ENCODE data around the gene HCCS. TPM values are rescaled to one million over a fixed set of nuclear protein-coding genes. Genes with fewer than 3 reads are reported as not detected.
"Not testable (repeated sequence)": the region's sequence is repeated elsewhere in the genome, so short reads cannot be mapped to it uniquely, and the experiment has no call there.

HCCS gene
- total RNA-seq, 2 experiments from 2014 or later = 21.9 to 22.3 TPM

GRCh38 chrX:11103006-11103405 lies 8.1 kb upstream of the HCCS start:
- DNase-seq (no peak), ATAC-seq (no peak)
- Mint-ChIP-seq H3K27me3 (ENCODE audit: low read depth) (no peaks in the 10 kb centered on the region), H3K9me3 (ENCODE audit: insufficient read depth) (no peaks in the 10 kb centered on the region), H3K4me3 (no peak overlapping the region), H3K4me1 (ENCODE audit: low read depth) (no peaks in the 10 kb centered on the region), H3K27ac (no peak overlapping the region), H3K36me3 (ENCODE audit: low read depth) (peaks cover 5% of the 10 kb centered on the region)
- POLR2A ChIA-PET = no interaction called here
- CTCF ChIA-PET = no interaction called here

GRCh38 chrX:11103751-11104150 lies 7.4 kb upstream of the HCCS start:
- peaks cover 5% of the 10 kb centered on the region for H3K36me3 Mint-ChIP-seq (ENCODE audit: low read depth)
- no peak for DNase-seq
- no peaks in the 10 kb centered on the region for H3K27me3 Mint-ChIP-seq (ENCODE audit: low read depth)
- CTCF ChIA-PET = no interaction called here
- H3K4me1 Mint-ChIP-seq (ENCODE audit: low read depth) = no peaks in the 10 kb centered on the region
- POLR2A ChIA-PET = no interaction called here
- H3K4me3 Mint-ChIP-seq = no peak overlapping the region
- no peak overlapping the region for H3K27ac Mint-ChIP-seq
- H3K9me3 Mint-ChIP-seq (ENCODE audit: insufficient read depth) = no peaks in the 10 kb centered on the region
- ATAC-seq = no peak

DNA sequence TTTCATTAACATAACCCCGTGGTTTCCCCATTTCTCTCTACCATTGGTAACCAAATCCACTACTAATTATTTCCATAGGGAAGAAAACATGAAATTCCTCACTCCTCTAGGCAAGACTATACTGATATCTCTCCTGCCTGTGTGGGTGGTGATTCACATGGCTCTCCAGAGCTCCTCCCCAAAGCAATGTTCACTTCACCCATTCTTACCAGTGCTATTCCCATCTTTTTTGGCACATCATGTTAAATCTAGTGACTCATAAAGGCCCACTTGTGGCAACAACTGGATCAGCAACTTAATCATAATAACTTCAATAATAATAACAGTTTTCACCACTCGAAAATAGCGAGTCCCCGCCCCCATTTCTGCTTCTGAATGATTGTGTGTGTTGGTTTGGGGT lies 6.1 kb upstream of the HCCS start:
- no peak for DNase-seq
- H3K4me3 Mint-ChIP-seq = no peak overlapping the region
- peaks cover 5% of the 10 kb centered on the region for H3K36me3 Mint-ChIP-seq (ENCODE audit: low read depth)
- no peak overlapping the region for H3K27ac Mint-ChIP-seq
- POLR2A ChIA-PET = no interaction called here
- H3K9me3 Mint-ChIP-seq (ENCODE audit: insufficient read depth) = no peaks in the 10 kb centered on the region
- H3K4me1 Mint-ChIP-seq (ENCODE audit: low read depth) = no peaks in the 10 kb centered on the region
- CTCF ChIA-PET = no interaction called here
- ATAC-seq = no peak
- H3K27me3 Mint-ChIP-seq (ENCODE audit: low read depth) = no peaks in the 10 kb centered on the region

DNA sequence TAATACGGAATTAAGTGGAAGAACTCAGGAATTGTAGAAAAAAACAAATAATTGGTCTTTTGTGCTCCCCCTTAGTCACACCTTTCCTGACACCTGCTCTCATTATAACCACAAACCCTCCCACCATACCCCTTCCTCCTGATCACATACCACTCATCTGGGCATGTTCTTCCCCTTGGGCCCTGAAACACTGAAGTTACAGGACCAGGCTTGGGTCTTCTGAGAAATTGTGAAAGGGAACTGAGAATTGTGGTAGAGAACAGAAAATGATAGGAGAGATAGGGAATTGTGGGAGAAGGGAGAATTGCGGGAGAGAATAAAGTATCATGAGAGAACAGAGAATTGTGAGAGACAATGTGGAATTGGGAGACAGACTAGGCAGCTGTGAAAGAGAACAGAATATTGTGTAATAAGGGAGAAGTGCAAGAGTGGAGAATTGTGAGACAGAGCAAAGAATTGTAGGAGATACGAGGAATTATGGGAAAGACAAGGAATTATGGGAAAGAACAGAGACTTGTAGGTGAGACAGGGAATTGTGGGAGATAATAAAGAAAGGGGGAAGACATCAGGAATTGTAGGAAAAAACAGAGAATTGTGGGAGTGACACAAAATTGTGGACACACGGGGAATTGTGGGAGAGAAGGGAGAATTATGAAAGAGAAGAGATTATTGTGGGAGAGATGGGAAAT lies 2.7 kb upstream of the HCCS start:
- CTCF ChIA-PET = no interaction called here
- Mint-ChIP-seq H3K36me3 (ENCODE audit: low read depth) (peaks cover 10% of the 10 kb centered on the region), H3K4me1 (ENCODE audit: low read depth) (peaks cover 13% of the 10 kb centered on the region), H3K9me3 (ENCODE audit: insufficient read depth) (no peaks in the 10 kb centered on the region), H3K27ac (no peak overlapping the region), H3K27me3 (ENCODE audit: low read depth) (no peaks in the 10 kb centered on the region), H3K4me3 (no peak overlapping the region)
- ATAC-seq = no peak
- no peak for DNase-seq
- POLR2A ChIA-PET = no interaction called here

DNA sequence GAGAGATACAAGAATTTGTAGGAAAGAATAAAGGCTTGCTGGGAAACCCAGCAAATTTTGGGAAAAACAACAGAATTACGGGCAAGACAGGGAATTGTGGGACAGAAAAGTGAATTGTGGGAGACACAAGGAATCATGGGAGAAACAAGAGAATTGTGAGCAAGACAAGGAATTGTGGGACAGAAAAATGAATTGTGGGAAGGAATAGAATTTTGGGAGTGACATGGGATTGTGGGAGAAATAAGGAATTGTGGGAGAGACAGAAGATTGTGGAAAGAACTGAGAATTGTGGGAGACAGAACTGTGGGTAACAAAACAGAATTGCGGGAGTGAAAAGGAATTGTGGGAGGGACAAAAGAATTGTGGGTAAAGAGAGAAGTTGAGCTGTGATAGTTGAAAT lies 1.2 kb upstream of the HCCS start:
- Mint-ChIP-seq H3K4me1 (ENCODE audit: low read depth) (peaks cover 24% of the 10 kb centered on the region), H3K9me3 (ENCODE audit: insufficient read depth) (no peaks in the 10 kb centered on the region), H3K27me3 (ENCODE audit: low read depth) (no peaks in the 10 kb centered on the region), H3K4me3 (no peak overlapping the region), H3K36me3 (ENCODE audit: low read depth) (peaks cover 19% of the 10 kb centered on the region), H3K27ac (no peak overlapping the region)
- DNase-seq (no peak), ATAC-seq (no peak)
- ChIA-PET CTCF (no interaction called here), POLR2A (no interaction called here)

DNA sequence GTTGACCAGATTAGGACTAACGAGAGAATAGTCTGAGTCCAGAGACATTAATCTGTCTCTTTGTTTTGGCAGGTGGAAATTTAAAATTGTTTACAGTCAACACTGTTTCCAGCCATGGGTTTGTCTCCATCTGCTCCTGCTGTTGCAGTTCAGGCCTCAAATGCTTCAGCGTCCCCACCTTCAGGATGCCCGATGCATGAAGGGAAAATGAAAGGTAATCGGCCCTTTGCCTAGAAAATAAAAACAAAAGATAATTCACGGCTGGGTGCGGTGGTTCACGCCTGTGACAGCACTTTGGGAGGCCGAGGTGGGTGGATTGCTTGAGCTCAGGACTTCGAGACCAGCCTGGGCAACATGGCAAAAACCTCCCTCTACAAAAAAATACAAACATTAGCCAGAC lies 815 bp downstream of the HCCS start:
- peaks cover 24% of the 10 kb centered on the region for H3K4me1 Mint-ChIP-seq (ENCODE audit: low read depth)
- H3K4me3 Mint-ChIP-seq = no peak overlapping the region
- peak overlapping the region; percentile 98 for H3K27ac Mint-ChIP-seq
- no peaks in the 10 kb centered on the region for H3K27me3 Mint-ChIP-seq (ENCODE audit: low read depth)
- ChIA-PET POLR2A (no interaction called here), CTCF (interaction anchor here (1.7 kb wide), 1 partner anchor 420 kb away, joined by 3 read pairs; no protein-coding TSS in a partner anchor)
- DNase-seq (no peak), ATAC-seq (no peak)
- no peaks in the 10 kb centered on the region for H3K9me3 Mint-ChIP-seq (ENCODE audit: insufficient read depth)
- H3K36me3 Mint-ChIP-seq (ENCODE audit: low read depth) = peaks cover 32% of the 10 kb centered on the region

GRCh38 chrX:11113731-11114130 lies 2.6 kb downstream of the HCCS start:
- DNase-seq = no peak
- peaks cover 24% of the 10 kb centered on the region for H3K4me1 Mint-ChIP-seq (ENCODE audit: low read depth)
- H3K4me3 Mint-ChIP-seq = peak overlapping the region; percentile 26
- ATAC-seq = no peak
- no peaks in the 10 kb centered on the region for H3K27me3 Mint-ChIP-seq (ENCODE audit: low read depth)
- peak overlapping the region; percentile 86 for H3K27ac Mint-ChIP-seq
- H3K36me3 Mint-ChIP-seq (ENCODE audit: low read depth) = peaks cover 38% of the 10 kb centered on the region
- ChIA-PET POLR2A (no interaction called here), CTCF (interaction anchor here (0.9 to 1.4 kb wide), 3 partner anchors 17 to 923 kb away, joined by 3 to 4 read pairs (median 4); no protein-coding TSS in a partner anchor)
- H3K9me3 Mint-ChIP-seq (ENCODE audit: insufficient read depth) = no peaks in the 10 kb centered on the region

GRCh38 chrX:11117745-11118144 lies 6.6 kb downstream of the HCCS start:
- DNase-seq (no peak), ATAC-seq (no peak)
- ChIA-PET POLR2A (no interaction called here), CTCF (no interaction called here)
- H3K9me3 Mint-ChIP-seq (ENCODE audit: insufficient read depth) = no peaks in the 10 kb centered on the region
- no peak overlapping the region for H3K27ac Mint-ChIP-seq
- no peaks in the 10 kb centered on the region for H3K27me3 Mint-ChIP-seq (ENCODE audit: low read depth)
- H3K4me3 Mint-ChIP-seq = no peak overlapping the region
- peaks cover 15% of the 10 kb centered on the region for H3K4me1 Mint-ChIP-seq (ENCODE audit: low read depth)
- H3K36me3 Mint-ChIP-seq (ENCODE audit: low read depth) = peaks cover 52% of the 10 kb centered on the region

DNA sequence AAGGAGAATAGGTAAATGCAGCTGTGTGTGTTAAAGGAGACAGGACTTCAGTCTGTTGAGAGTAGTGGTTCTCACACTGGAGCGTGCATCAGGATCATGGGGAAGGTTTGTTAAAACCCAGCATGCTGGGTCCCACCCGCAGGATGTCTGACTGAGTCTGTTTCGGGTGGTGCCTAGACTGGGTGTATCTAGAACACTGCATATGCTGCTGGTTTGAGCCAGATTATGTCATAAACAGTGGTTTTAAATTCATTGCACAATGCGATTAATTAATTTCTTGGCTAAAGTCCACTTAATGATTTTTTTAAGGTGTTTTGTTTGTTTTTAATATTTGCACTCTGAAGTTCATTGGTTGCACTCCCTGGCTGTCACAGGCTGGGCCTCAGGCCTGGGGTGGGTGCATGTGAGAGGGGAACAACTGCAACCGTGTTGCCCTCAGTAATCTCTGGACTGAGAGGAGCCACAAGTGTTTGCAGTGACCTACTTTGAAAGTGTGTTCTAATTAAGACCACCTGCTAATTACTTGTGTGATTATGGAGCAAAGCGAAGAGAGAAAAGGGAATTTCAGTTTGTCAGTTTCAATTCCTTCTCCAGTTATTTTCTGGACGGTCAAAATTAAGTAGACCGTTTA lies 8.3 kb downstream of the HCCS start:
- ChIA-PET POLR2A (no interaction called here), CTCF (no interaction called here)
- Mint-ChIP-seq H3K4me1 (ENCODE audit: low read depth) (peaks cover 1% of the 10 kb centered on the region), H3K9me3 (ENCODE audit: insufficient read depth) (no peaks in the 10 kb centered on the region), H3K36me3 (ENCODE audit: low read depth) (peaks cover 43% of the 10 kb centered on the region), H3K27me3 (ENCODE audit: low read depth) (no peaks in the 10 kb centered on the region), H3K4me3 (no peak overlapping the region), H3K27ac (no peak overlapping the region)
- ATAC-seq = no peak
- DNase-seq = no peak

- ATAC-seq; H3K4me1 Mint-ChIP-seq (ENCODE audit: low read depth); H3K27ac Mint-ChIP-seq; CTCF ChIA-PET; DNase-seq; H3K4me3 Mint-ChIP-seq; POLR2A ChIA-PET; H3K27me3 Mint-ChIP-seq (ENCODE audit: low read depth); H3K9me3 Mint-ChIP-seq (ENCODE audit: insufficient read depth): not testable (repeated sequence)
- H3K36me3 Mint-ChIP-seq (ENCODE audit: low read depth) = peaks cover 20% of the 10 kb centered on the region
Measured at GRCh38 chrX:11123087-11123486, 12.0 kb downstream of the HCCS start.

GRCh38 chrX:11124112-11124511 lies 13.0 kb downstream of the HCCS start:
- Mint-ChIP-seq H3K27me3 (ENCODE audit: low read depth) (no peaks in the 10 kb centered on the region), H3K27ac (no peak overlapping the region), H3K4me3 (no peak overlapping the region), H3K9me3 (ENCODE audit: insufficient read depth) (no peaks in the 10 kb centered on the region), H3K4me1 (ENCODE audit: low read depth) (no peaks in the 10 kb centered on the region), H3K36me3 (ENCODE audit: low read depth) (peaks cover 17% of the 10 kb centered on the region)
- ATAC-seq = no peak
- no peak for DNase-seq
- POLR2A ChIA-PET = no interaction called here
- CTCF ChIA-PET = no interaction called here

DNA sequence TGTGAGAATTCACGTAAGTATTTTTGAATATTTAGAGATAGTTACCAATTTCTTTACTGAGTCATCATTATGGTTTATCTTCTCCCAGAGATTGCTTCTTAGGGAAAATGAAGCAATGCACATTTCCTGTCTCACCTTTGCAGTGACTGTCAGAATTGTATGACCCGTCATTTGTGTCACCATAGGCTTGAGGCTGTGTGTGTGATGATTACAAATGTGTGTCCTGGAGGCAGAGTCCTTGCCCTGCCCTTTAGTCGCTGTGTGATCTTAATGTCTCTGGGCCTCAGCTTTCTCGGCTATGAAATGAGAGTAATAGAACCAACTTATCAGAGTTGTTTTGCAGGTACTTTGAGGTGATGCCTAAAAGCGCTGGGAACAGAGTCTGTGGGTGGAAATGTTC lies 13.9 kb downstream of the HCCS start:
- POLR2A ChIA-PET = no interaction called here
- Mint-ChIP-seq H3K36me3 (ENCODE audit: low read depth) (peaks cover 12% of the 10 kb centered on the region), H3K4me3 (no peak overlapping the region), H3K27me3 (ENCODE audit: low read depth) (no peaks in the 10 kb centered on the region), H3K4me1 (ENCODE audit: low read depth) (no peaks in the 10 kb centered on the region), H3K27ac (no peak overlapping the region), H3K9me3 (ENCODE audit: insufficient read depth) (no peaks in the 10 kb centered on the region)
- ATAC-seq (no peak), DNase-seq (no peak)
- CTCF ChIA-PET = no interaction called here

Measured in activated CD8-positive, alpha-beta T cell treated with anti-CD3 and anti-CD28 coated beads, Interleukin-2, amount 10 ng/mL, durations not matched to agents 7 days and 5 days (primary cell).